WTC11 (cell line): ENCODE results near the gene ADPRS. TPM values are rescaled to one million over a fixed set of nuclear protein-coding genes. Genes with fewer than 3 reads are reported as not detected.
A peak's percentile ranks its signal among the peaks of the same experiment; 100 is the strongest.

Experiments used
- ATAC-seq: fragments of 200-7000 bp; cut with Tn5 transposase; 2 replicates; pipeline ENCODE4 v1.10.0; 2021; ENCODE audit warnings: mild to moderate bottlenecking, moderate library complexity
- CTCF ChIA-PET: fragments of 300-600 bp; sonication (Branson Sonifier 250); formaldehyde crosslinking; loops from one replicate; lab custom pipeline; 2021; ENCODE audit warnings: antibody characterized with exemption; lab: Charles Lee
- POLR2A ChIA-PET: fragments of 350-600 bp; sonication (Branson Sonifier 250); formaldehyde crosslinking; loops from one replicate; lab custom pipeline; 2021; ENCODE audit warnings: antibody characterized with exemption; lab: Charles Lee
- DNase-seq: peaks from one replicate; pipeline ENCODE4 v3.0.0; 2021; ENCODE audit warnings: low spot score
- H3K27ac Mint-ChIP-seq: 2 replicates; pipeline ENCODE4 v1.8.0; 2021; ENCODE audit warnings: mixed read lengths
- H3K27me3 Mint-ChIP-seq: 2 replicates; pipeline ENCODE4 v1.8.0; 2021; ENCODE audit warnings: low read depth, mild to moderate bottlenecking, moderate library complexity, mixed read lengths
- H3K36me3 Mint-ChIP-seq: 2 replicates; pipeline ENCODE4 v1.8.0; 2021; ENCODE audit warnings: mixed read lengths
- H3K4me1 Mint-ChIP-seq: 2 replicates; pipeline ENCODE4 v1.8.0; 2022; ENCODE audit warnings: mixed read lengths
- H3K4me3 Mint-ChIP-seq: 2 replicates; pipeline ENCODE4 v1.8.0; 2021; ENCODE audit warnings: mild to moderate bottlenecking, moderate library complexity, mixed read lengths
- H3K9me3 Mint-ChIP-seq: 2 replicates; pipeline ENCODE4 v1.8.0; 2021; ENCODE audit warnings: mixed read lengths
- CREM ChIP-seq: sonication (generic); formaldehyde crosslinking; IDR thresholded peaks from 2 replicates; pipeline ENCODE4 v1.8.1; 2022; ENCODE audit warnings: mild to moderate bottlenecking, missing genetic modification reagents, moderate library complexity
- FOXJ3 ChIP-seq: sonication (generic); formaldehyde crosslinking; IDR thresholded peaks from 2 replicates; pipeline ENCODE4 v1.9.0; 2021; ENCODE audit warnings: missing genetic modification reagents, mild to moderate bottlenecking, borderline replicate concordance
- FOXP1 ChIP-seq: sonication (generic); formaldehyde crosslinking; IDR thresholded peaks from 2 replicates; pipeline ENCODE4 v1.8.0; 2022; ENCODE audit warnings: missing genetic modification reagents, mild to moderate bottlenecking, moderate library complexity, borderline replicate concordance
- JAZF1 ChIP-seq: fragments of 250-450 bp; sonication (Bioruptor Pico); IDR thresholded peaks from 2 replicates; pipeline ENCODE4 v1.9.0; 2021; ENCODE audit warnings: moderate library complexity, mild to moderate bottlenecking, inconsistent platforms
- KAT7 ChIP-seq: sonication (generic); formaldehyde crosslinking; IDR thresholded peaks from 2 replicates; pipeline ENCODE4 v1.8.1; 2023; ENCODE audit warnings: missing genetic modification reagents, mild to moderate bottlenecking, borderline replicate concordance
- NFE2L1 ChIP-seq: sonication (generic); formaldehyde crosslinking; IDR thresholded peaks from 2 replicates; pipeline ENCODE4 v1.8.1; 2023; ENCODE audit warnings: missing genetic modification reagents
- NR2C2 ChIP-seq: sonication (generic); formaldehyde crosslinking; IDR thresholded peaks from 2 replicates; pipeline ENCODE4 v1.8.0; 2022; ENCODE audit warnings: mild to moderate bottlenecking, missing genetic modification reagents
- NR3C1 ChIP-seq: sonication (generic); formaldehyde crosslinking; conservative IDR thresholded peaks from 2 replicates; pipeline ENCODE4 v1.8.1; 2023; ENCODE audit warnings: low read depth, mild to moderate bottlenecking, missing genetic modification reagents
- SP1 ChIP-seq: sonication (generic); formaldehyde crosslinking; conservative IDR thresholded peaks from 2 replicates; pipeline ENCODE4 v1.8.1; 2022; ENCODE audit warnings: missing genetic modification reagents
- TP53 ChIP-seq: sonication (generic); formaldehyde crosslinking; IDR thresholded peaks from 2 replicates; pipeline ENCODE4 v1.8.1; 2023; ENCODE audit warnings: mild to moderate bottlenecking, missing genetic modification reagents
- ZBTB21 ChIP-seq: sonication (generic); formaldehyde crosslinking; IDR thresholded peaks from 2 replicates; pipeline ENCODE4 v1.8.1; 2023; ENCODE audit warnings: mild to moderate bottlenecking, missing genetic modification reagents, borderline replicate concordance
- ZNF138 ChIP-seq: sonication (generic); formaldehyde crosslinking; conservative IDR thresholded peaks from 2 replicates; pipeline ENCODE4 v1.8.1; 2022; ENCODE audit warnings: mild to moderate bottlenecking, moderate library complexity, missing genetic modification reagents
- total RNA-seq: library from RNA; stranded (reverse); gene quantifications from 3 replicates; pipeline ENCODE4 v1.2.3, GENCODE V29; 2021
- TF ChIP-seq, protein P1 (sequence below): sonication (generic); formaldehyde crosslinking; IDR thresholded peaks from 2 replicates; pipeline ENCODE4 v1.8.1; 2023; ENCODE audit warnings: mild to moderate bottlenecking, missing genetic modification reagents, borderline replicate concordance
- TF ChIP-seq, protein P2 (sequence below): fragments of 250-450 bp; sonication (Bioruptor Pico); IDR thresholded peaks from 2 replicates; pipeline ENCODE4 v1.8.0; 2021; ENCODE audit warnings: mild to moderate bottlenecking
- TF ChIP-seq, protein P3 (sequence below): sonication (generic); formaldehyde crosslinking; IDR thresholded peaks from 2 replicates; pipeline ENCODE4 v1.8.0; 2023; ENCODE audit warnings: missing genetic modification reagents, mild to moderate bottlenecking, borderline replicate concordance
- TF ChIP-seq, protein P4 (sequence below): sonication (generic); formaldehyde crosslinking; IDR thresholded peaks from 2 replicates; pipeline ENCODE4 v1.8.0; 2023; ENCODE audit warnings: mild to moderate bottlenecking, missing genetic modification reagents
- TF ChIP-seq, protein P5 (sequence below): fragments of 250-450 bp; sonication (Bioruptor Pico); conservative IDR thresholded peaks from 2 replicates; pipeline ENCODE4 v1.9.0; 2021; ENCODE audit warnings: mild to moderate bottlenecking

ADPRS gene
- total RNA-seq, 1 experiment from 2014 or later = 32.7 TPM

DNA sequence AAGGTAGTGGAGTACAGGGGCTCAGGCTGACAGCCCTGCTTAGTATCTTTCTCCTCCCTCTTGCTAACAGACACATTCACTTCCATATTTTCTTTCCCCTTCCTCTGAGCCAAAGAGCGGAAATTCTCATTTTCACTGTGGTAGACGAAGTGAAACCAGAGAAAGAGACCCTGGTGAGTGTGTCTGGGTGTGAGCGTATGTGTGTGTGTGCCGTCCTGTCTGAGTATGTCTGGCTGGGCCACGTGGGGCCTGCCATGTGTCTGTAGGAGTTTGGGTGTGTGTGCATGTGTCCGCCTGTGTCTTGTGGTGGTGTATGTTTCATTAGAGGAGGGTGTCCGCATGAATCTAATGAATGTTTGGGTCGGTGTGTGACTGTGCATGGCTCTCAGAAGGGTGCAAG is 34.7 kb downstream of the ADPRS start:
- H3K27me3 Mint-ChIP-seq = peaks cover 40% of the 10 kb centered on the region
- H3K36me3 Mint-ChIP-seq = no peaks in the 10 kb centered on the region
- no peak overlapping the region for H3K4me3 Mint-ChIP-seq
- ATAC-seq = no peak
- POLR2A ChIA-PET = no interaction called here
- DNase-seq = no peak
- TF ChIP-seq SP1 (CRISPR knock-in tag) (no peak), CREM (CRISPR knock-in tag) (no peak), ZBTB21 (CRISPR knock-in tag) (no peak)
- peaks cover 13% of the 10 kb centered on the region for H3K4me1 Mint-ChIP-seq
- H3K9me3 Mint-ChIP-seq = no peaks in the 10 kb centered on the region
- H3K27ac Mint-ChIP-seq = no peak overlapping the region
- CTCF ChIA-PET = interaction anchor here (1.1 to 1.6 kb wide), 2 partner anchors 11 to 26 kb away, joined by 6 to 8 read pairs; no protein-coding TSS in a partner anchor

DNA sequence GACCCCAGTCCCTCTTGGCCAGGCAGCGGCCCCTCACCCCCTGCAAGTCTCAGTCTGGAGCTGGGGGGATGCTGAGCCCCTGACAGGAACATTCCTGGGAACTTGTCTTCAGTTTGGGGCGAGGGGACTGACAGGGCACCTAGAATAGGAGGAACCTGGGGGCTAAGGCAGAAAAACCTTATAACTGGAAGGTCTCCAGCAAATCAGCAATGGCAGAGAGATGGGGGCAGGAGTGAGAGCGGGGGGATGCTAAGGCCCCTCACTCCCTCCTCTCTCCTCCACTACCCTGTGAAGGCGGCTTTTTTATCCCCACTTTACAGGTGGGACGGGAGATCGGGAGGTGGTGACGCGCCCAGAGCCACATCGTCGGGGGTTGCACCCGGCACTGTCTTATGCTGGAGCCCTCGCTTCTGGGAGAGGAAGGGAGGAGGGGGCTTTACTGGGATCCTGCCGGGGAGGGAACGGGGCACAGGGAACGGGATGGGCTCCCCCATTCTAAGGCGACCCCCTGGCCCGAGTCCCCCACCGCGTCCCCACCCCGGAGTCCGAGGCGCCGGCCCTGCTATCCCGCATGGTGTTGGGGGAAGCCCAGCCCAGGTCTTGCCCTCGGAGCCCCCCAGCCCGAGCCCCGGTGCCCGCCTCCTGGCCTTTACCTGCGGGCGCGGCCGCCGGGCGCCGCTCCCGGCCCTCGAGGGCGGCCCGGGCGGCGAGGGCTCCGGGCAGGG is 35.9 kb downstream of the ADPRS start:
- TF ChIP-seq ZNF138 (no peak), NR2C2 (CRISPR knock-in tag) (no peak), FOXP1 (CRISPR knock-in tag) (no peak), NR3C1 (CRISPR knock-in tag) (no peak), TP53 (CRISPR knock-in tag) (no peak), JAZF1 (CRISPR knock-in tag) (no peak), NFE2L1 (CRISPR knock-in tag) (no peak), KAT7 (CRISPR knock-in tag) (no peak), FOXJ3 (CRISPR knock-in tag) (no peak)
- TF ChIP-seq, protein P1, sequence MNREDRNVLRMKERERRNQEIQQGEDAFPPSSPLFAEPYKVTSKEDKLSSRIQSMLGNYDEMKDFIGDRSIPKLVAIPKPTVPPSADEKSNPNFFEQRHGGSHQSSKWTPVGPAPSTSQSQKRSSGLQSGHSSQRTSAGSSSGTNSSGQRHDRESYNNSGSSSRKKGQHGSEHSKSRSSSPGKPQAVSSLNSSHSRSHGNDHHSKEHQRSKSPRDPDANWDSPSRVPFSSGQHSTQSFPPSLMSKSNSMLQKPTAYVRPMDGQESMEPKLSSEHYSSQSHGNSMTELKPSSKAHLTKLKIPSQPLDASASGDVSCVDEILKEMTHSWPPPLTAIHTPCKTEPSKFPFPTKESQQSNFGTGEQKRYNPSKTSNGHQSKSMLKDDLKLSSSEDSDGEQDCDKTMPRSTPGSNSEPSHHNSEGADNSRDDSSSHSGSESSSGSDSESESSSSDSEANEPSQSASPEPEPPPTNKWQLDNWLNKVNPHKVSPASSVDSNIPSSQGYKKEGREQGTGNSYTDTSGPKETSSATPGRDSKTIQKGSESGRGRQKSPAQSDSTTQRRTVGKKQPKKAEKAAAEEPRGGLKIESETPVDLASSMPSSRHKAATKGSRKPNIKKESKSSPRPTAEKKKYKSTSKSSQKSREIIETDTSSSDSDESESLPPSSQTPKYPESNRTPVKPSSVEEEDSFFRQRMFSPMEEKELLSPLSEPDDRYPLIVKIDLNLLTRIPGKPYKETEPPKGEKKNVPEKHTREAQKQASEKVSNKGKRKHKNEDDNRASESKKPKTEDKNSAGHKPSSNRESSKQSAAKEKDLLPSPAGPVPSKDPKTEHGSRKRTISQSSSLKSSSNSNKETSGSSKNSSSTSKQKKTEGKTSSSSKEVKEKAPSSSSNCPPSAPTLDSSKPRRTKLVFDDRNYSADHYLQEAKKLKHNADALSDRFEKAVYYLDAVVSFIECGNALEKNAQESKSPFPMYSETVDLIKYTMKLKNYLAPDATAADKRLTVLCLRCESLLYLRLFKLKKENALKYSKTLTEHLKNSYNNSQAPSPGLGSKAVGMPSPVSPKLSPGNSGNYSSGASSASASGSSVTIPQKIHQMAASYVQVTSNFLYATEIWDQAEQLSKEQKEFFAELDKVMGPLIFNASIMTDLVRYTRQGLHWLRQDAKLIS (CRISPR knock-in tag) = no peak
- TF ChIP-seq, protein P2, sequence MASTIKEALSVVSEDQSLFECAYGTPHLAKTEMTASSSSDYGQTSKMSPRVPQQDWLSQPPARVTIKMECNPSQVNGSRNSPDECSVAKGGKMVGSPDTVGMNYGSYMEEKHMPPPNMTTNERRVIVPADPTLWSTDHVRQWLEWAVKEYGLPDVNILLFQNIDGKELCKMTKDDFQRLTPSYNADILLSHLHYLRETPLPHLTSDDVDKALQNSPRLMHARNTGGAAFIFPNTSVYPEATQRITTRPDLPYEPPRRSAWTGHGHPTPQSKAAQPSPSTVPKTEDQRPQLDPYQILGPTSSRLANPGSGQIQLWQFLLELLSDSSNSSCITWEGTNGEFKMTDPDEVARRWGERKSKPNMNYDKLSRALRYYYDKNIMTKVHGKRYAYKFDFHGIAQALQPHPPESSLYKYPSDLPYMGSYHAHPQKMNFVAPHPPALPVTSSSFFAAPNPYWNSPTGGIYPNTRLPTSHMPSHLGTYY (CRISPR knock-in tag) = no peak
- TF ChIP-seq, protein P3, sequence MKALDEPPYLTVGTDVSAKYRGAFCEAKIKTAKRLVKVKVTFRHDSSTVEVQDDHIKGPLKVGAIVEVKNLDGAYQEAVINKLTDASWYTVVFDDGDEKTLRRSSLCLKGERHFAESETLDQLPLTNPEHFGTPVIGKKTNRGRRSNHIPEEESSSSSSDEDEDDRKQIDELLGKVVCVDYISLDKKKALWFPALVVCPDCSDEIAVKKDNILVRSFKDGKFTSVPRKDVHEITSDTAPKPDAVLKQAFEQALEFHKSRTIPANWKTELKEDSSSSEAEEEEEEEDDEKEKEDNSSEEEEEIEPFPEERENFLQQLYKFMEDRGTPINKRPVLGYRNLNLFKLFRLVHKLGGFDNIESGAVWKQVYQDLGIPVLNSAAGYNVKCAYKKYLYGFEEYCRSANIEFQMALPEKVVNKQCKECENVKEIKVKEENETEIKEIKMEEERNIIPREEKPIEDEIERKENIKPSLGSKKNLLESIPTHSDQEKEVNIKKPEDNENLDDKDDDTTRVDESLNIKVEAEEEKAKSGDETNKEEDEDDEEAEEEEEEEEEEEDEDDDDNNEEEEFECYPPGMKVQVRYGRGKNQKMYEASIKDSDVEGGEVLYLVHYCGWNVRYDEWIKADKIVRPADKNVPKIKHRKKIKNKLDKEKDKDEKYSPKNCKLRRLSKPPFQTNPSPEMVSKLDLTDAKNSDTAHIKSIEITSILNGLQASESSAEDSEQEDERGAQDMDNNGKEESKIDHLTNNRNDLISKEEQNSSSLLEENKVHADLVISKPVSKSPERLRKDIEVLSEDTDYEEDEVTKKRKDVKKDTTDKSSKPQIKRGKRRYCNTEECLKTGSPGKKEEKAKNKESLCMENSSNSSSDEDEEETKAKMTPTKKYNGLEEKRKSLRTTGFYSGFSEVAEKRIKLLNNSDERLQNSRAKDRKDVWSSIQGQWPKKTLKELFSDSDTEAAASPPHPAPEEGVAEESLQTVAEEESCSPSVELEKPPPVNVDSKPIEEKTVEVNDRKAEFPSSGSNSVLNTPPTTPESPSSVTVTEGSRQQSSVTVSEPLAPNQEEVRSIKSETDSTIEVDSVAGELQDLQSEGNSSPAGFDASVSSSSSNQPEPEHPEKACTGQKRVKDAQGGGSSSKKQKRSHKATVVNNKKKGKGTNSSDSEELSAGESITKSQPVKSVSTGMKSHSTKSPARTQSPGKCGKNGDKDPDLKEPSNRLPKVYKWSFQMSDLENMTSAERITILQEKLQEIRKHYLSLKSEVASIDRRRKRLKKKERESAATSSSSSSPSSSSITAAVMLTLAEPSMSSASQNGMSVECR = no peak
- TF ChIP-seq, protein P4, sequence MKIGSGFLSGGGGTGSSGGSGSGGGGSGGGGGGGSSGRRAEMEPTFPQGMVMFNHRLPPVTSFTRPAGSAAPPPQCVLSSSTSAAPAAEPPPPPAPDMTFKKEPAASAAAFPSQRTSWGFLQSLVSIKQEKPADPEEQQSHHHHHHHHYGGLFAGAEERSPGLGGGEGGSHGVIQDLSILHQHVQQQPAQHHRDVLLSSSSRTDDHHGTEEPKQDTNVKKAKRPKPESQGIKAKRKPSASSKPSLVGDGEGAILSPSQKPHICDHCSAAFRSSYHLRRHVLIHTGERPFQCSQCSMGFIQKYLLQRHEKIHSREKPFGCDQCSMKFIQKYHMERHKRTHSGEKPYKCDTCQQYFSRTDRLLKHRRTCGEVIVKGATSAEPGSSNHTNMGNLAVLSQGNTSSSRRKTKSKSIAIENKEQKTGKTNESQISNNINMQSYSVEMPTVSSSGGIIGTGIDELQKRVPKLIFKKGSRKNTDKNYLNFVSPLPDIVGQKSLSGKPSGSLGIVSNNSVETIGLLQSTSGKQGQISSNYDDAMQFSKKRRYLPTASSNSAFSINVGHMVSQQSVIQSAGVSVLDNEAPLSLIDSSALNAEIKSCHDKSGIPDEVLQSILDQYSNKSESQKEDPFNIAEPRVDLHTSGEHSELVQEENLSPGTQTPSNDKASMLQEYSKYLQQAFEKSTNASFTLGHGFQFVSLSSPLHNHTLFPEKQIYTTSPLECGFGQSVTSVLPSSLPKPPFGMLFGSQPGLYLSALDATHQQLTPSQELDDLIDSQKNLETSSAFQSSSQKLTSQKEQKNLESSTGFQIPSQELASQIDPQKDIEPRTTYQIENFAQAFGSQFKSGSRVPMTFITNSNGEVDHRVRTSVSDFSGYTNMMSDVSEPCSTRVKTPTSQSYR = no peak
- TF ChIP-seq, protein P5, sequence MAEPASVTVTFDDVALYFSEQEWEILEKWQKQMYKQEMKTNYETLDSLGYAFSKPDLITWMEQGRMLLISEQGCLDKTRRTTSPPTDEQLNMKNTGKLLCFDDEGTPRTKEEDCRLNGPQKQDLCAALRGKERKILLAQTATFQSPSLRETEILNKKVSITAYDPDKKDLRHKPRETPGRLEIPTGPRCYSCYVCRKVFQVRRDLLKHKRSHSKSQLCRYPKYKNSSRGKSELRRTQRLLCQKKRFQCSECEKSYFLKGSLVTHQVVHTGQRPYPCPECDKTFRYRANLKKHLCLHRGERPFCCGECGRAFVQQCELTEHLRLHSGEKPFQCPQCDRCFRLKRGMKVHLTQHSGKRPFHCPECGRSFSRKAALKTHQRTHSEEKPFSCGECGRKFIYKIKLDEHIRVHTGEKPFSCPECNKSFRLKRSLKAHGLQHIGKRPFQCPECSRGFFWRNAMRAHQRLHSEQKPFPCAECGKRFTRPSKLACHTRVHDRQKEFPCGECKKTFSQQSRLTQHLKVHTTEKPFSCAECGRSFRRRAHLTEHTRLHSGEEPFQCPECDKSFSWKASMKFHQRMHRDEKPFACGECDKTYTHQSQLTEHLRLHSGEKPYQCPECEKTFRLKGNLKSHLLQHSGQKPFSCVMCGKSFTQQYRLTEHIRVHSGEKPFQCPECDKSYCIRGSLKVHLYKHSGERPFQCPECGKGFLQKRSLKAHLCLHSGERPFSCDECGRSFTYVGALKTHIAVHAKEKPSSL (CRISPR knock-in tag) = no peak
- Mint-ChIP-seq H3K4me3 (peak overlapping the region; percentile 72), H3K9me3 (no peaks in the 10 kb centered on the region), H3K4me1 (peaks cover 13% of the 10 kb centered on the region), H3K27me3 (peaks cover 40% of the 10 kb centered on the region), H3K36me3 (no peaks in the 10 kb centered on the region), H3K27ac (no peak overlapping the region)
- POLR2A ChIA-PET = no interaction called here
- DNase-seq (peak; percentile 26), ATAC-seq (peak; percentile 61)
- CTCF ChIA-PET = interaction anchor here (1.1 kb wide), 1 partner anchor 10 kb away, joined by 6 read pairs; no protein-coding TSS in a partner anchor
